Stimulated activated CD8-positive, alpha-beta memory T cell treated with anti-CD3 and anti-CD28 coated beads, Interleukin-15, amount 100 ng/mL, for 1 hour (primary cell): ENCODE measurements around the gene HOXA9.

Experiments
- DNase-seq: peaks from one replicate; pipeline ENCODE4 v3.0.0-alpha.2; 2020; ENCODE audit warnings: low read depth

Gene HOXA9

GRCh38 chr7:27176962-27177794, 11.8 kb upstream of the HOXA9 start:
- DNase-seq, result no peak

- no peak for DNase-seq
Observed at GRCh38 chr7:27176524-27176845, 11.1 kb upstream of the HOXA9 start.

- DNase-seq, result no peak
Observed at GRCh38 chr7:27175626-27176523, 10.5 kb upstream of the HOXA9 start.

GRCh38 chr7:27174874-27175625, 9.7 kb upstream of the HOXA9 start:
- DNase-seq, result no peak

GRCh38 chr7:27173956-27174873, 8.9 kb upstream of the HOXA9 start, which contains the start of gene HOXA10:
Gene HOXA10, minus strand, starts transcription at chr7:27174320. Its CDS starts 14 bp downstream, at chr7:27174306.
- no peak for DNase-seq

- DNase-seq, result no peak
Observed at GRCh38 chr7:27173511-27173955, 8.2 kb upstream of the HOXA9 start.

- no peak for DNase-seq
Observed at GRCh38 chr7:27172823-27173510, 7.6 kb upstream of the HOXA9 start.

GRCh38 chr7:27172315-27172774, 7.0 kb upstream of the HOXA9 start:
- no peak for DNase-seq

- DNase-seq, result no peak
Observed at GRCh38 chr7:27171637-27172314, 6.4 kb upstream of the HOXA9 start.

- DNase-seq, result no peak
Observed at GRCh38 chr7:27171325-27171636, 5.9 kb upstream of the HOXA9 start.

- DNase-seq, result no peak
Observed at GRCh38 chr7:27170426-27171324, 5.3 kb upstream of the HOXA9 start.

GRCh38 chr7:27169658-27170425, 4.5 kb upstream of the HOXA9 start:
- no peak for DNase-seq

GRCh38 chr7:27168265-27168947, 3.1 kb upstream of the HOXA9 start:
- DNase-seq, result no peak

- DNase-seq, result no peak
Observed at GRCh38 chr7:27167916-27168264, 2.6 kb upstream of the HOXA9 start.

GRCh38 chr7:27166531-27167505, 1.5 kb upstream of the HOXA9 start:
- DNase-seq, result no peak

GRCh38 chr7:27165996-27166530, 726 bp upstream of the HOXA9 start:
- DNase-seq, result no peak
